Glomerular visceral epithelial cell (primary cell): ENCODE measurements around the gene HECTD1.
"Not testable (repeated sequence)": the region's sequence is repeated elsewhere in the genome, so short reads cannot be mapped to it uniquely, and the experiment has no call there.

Experiments
- DNase-seq: peaks from one replicate; pipeline ENCODE4 v3.0.0-alpha.2; 2016; ENCODE audit errors: extremely low spot score

The HECTD1 gene

GRCh38 chr14:31093884-31094839 lies 113.4 kb downstream of the HECTD1 start:
- not testable (repeated sequence) for DNase-seq

- no peak for DNase-seq
These were observed 115.4 kb downstream of the HECTD1 start for GRCh38 chr14:31092160-31092708.

- peak; percentile 58 for DNase-seq
These were observed 116.5 kb downstream of the HECTD1 start for GRCh38 chr14:31090883-31091764.

- not testable (repeated sequence) for DNase-seq
These were observed 121.1 kb downstream of the HECTD1 start for GRCh38 chr14:31086466-31086865.

GRCh38 chr14:31085027-31085426 lies 122.6 kb downstream of the HECTD1 start:
- no peak for DNase-seq

GRCh38 chr14:31084385-31084784 lies 123.2 kb downstream of the HECTD1 start:
- DNase-seq, result no peak

- DNase-seq, result no peak
These were observed 123.8 kb downstream of the HECTD1 start for GRCh38 chr14:31083781-31084180.

GRCh38 chr14:31080484-31080883 lies 127.1 kb downstream of the HECTD1 start:
- DNase-seq, result no peak

- no peak for DNase-seq
These were observed 127.5 kb downstream of the HECTD1 start for GRCh38 chr14:31080056-31080455.

GRCh38 chr14:31078766-31079165 lies 128.8 kb downstream of the HECTD1 start:
- no peak for DNase-seq

GRCh38 chr14:31075144-31075543 lies 132.4 kb downstream of the HECTD1 start:
- DNase-seq, result no peak

- DNase-seq, result no peak
These were observed 136.4 kb downstream of the HECTD1 start for GRCh38 chr14:31071151-31071550.

GRCh38 chr14:31070431-31070830 lies 137.2 kb downstream of the HECTD1 start:
- DNase-seq, result peak; percentile 80

- no peak for DNase-seq
These were observed 138.2 kb downstream of the HECTD1 start for GRCh38 chr14:31069343-31069742.

GRCh38 chr14:31068235-31068634 lies 139.4 kb downstream of the HECTD1 start:
- DNase-seq, result no peak

GRCh38 chr14:31062908-31063307 lies 144.7 kb downstream of the HECTD1 start:
- DNase-seq, result not testable (repeated sequence)

GRCh38 chr14:31060253-31060875 lies 147.2 kb downstream of the HECTD1 start:
- DNase-seq, result no peak

- peak; percentile 71 for DNase-seq
These were observed 148.3 kb downstream of the HECTD1 start for GRCh38 chr14:31059152-31059924.

GRCh38 chr14:31057701-31058364 lies 149.8 kb downstream of the HECTD1 start:
- no peak for DNase-seq

GRCh38 chr14:31057035-31057434 lies 150.6 kb downstream of the HECTD1 start:
- no peak for DNase-seq
